HEK293T (cell line): ENCODE data around the gene NCCRP1.

Source experiments
- CTCF ChIA-PET: fragments of 350-600 bp; formaldehyde crosslinking; extraction: SDS; loops from one replicate; lab custom pipeline; 2021; ENCODE audit warnings: antibody characterized with exemption, inconsistent platforms; lab: Yijun Ruan, JAX
- POLR2A ChIA-PET: fragments of 350-600 bp; formaldehyde crosslinking; extraction: SDS; loops from one replicate; lab custom pipeline; 2020; ENCODE audit warnings: antibody characterized with exemption, inconsistent platforms; lab: Yijun Ruan, JAX
- DNase-seq: peaks from one replicate; pipeline ENCODE4 v3.0.0; 2012; ENCODE audit warnings: mixed read lengths; ENCODE audit errors: extremely low spot score
- ARNT ChIP-seq: fragments of 450-650 bp; IDR thresholded peaks from 2 replicates; pipeline ENCODE4 v1.6.1; 2017; ENCODE audit warnings: mild to moderate bottlenecking
- BHLHE40 ChIP-seq: fragments of 450-650 bp; IDR thresholded peaks from 2 replicates; pipeline ENCODE4 v1.6.1; 2016; ENCODE audit warnings: mild to moderate bottlenecking, moderate library complexity, borderline replicate concordance
- CTBP1 ChIP-seq: fragments of 450-650 bp; IDR thresholded peaks from 2 replicates; pipeline ENCODE4 v1.6.1; 2016; ENCODE audit warnings: borderline replicate concordance
- ELF4 ChIP-seq: fragments of 450-650 bp; IDR thresholded peaks from 2 replicates; pipeline ENCODE4 v1.6.1; 2017; ENCODE audit warnings: antibody characterized with exemption
- FOXA1 ChIP-seq: fragments of 450-650 bp; IDR thresholded peaks from 2 replicates; pipeline ENCODE4 v1.6.1; 2016; ENCODE audit warnings: mild to moderate bottlenecking
- FOXK2 ChIP-seq: fragments of 450-650 bp; IDR thresholded peaks from 2 replicates; pipeline ENCODE4 v1.6.1; 2016; ENCODE audit warnings: mild to moderate bottlenecking
- FOXM1 ChIP-seq: fragments of 450-650 bp; IDR thresholded peaks from 2 replicates; pipeline ENCODE4 v1.6.1; 2017; ENCODE audit warnings: mild to moderate bottlenecking, borderline replicate concordance
- HDGF ChIP-seq: fragments of 450-650 bp; IDR thresholded peaks from 2 replicates; pipeline ENCODE4 v1.6.1; 2017; ENCODE audit warnings: antibody characterized with exemption, borderline replicate concordance
- L3MBTL2 ChIP-seq: fragments of 450-650 bp; conservative IDR thresholded peaks from 2 replicates; pipeline ENCODE4 v1.6.1; 2016; ENCODE audit warnings: mild to moderate bottlenecking
- LEF1 ChIP-seq: fragments of 450-650 bp; IDR thresholded peaks from 2 replicates; pipeline ENCODE4 v1.6.1; 2017; ENCODE audit warnings: mild to moderate bottlenecking, borderline replicate concordance
- NFRKB ChIP-seq: fragments of 450-650 bp; IDR thresholded peaks from 2 replicates; pipeline ENCODE4 v1.6.1; 2016; ENCODE audit warnings: mild to moderate bottlenecking, moderate library complexity
- SP1 ChIP-seq: fragments of 450-650 bp; IDR thresholded peaks from 2 replicates; pipeline ENCODE4 v1.6.1; 2017
- SUZ12 ChIP-seq: fragments of 450-650 bp; IDR thresholded peaks from 2 replicates; pipeline ENCODE4 v1.6.1; 2016; ENCODE audit warnings: mild to moderate bottlenecking
- TARDBP ChIP-seq: fragments of 450-650 bp; IDR thresholded peaks from 2 replicates; pipeline ENCODE4 v1.6.1; 2016
- ZNF384 ChIP-seq: fragments of 450-650 bp; IDR thresholded peaks from 2 replicates; pipeline ENCODE4 v1.6.1; 2016
- TF ChIP-seq, protein P1 (sequence below): fragments of 450-650 bp; IDR thresholded peaks from 2 replicates; pipeline ENCODE4 v1.6.1; 2016

The NCCRP1 gene

GRCh38 chr19:39168258-39169142 lies 28.3 kb upstream of the NCCRP1 start:
- CTCF ChIA-PET, result no interaction called here

GRCh38 chr19:39169143-39169810 lies 27.5 kb upstream of the NCCRP1 start:
- POLR2A ChIA-PET, result no interaction called here
- no peak for TF ChIP-seq L3MBTL2
- no peak for TF ChIP-seq BHLHE40
- TF ChIP-seq, protein P1, sequence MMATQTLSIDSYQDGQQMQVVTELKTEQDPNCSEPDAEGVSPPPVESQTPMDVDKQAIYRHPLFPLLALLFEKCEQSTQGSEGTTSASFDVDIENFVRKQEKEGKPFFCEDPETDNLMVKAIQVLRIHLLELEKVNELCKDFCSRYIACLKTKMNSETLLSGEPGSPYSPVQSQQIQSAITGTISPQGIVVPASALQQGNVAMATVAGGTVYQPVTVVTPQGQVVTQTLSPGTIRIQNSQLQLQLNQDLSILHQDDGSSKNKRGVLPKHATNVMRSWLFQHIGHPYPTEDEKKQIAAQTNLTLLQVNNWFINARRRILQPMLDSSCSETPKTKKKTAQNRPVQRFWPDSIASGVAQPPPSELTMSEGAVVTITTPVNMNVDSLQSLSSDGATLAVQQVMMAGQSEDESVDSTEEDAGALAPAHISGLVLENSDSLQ, result no peak
- TF ChIP-seq LEF1, result no peak
- no peak for TF ChIP-seq CTBP1
- TF ChIP-seq ELF4, result no peak
- no peak for TF ChIP-seq ZNF384
- no peak for TF ChIP-seq FOXM1
- CTCF ChIA-PET, result no interaction called here

More at GRCh38 chr19:39168258-39169142, 28.3 kb upstream of the NCCRP1 start:
- no peak for TF ChIP-seq SP1
- TF ChIP-seq ARNT, result no peak
- TF ChIP-seq ZNF384, result no peak
- TF ChIP-seq HDGF, result no peak
- TF ChIP-seq FOXA1, result no peak
- TF ChIP-seq FOXM1, result no peak
- TF ChIP-seq, protein P1, result no peak
- no peak for TF ChIP-seq SUZ12
- TF ChIP-seq LEF1, result no peak
- no peak for TF ChIP-seq BHLHE40
- no peak for TF ChIP-seq TARDBP
- no peak for TF ChIP-seq L3MBTL2
- TF ChIP-seq ELF4, result no peak
- no peak for TF ChIP-seq FOXK2
- no peak for TF ChIP-seq CTBP1
- no peak for TF ChIP-seq NFRKB
- DNase-seq, result no peak
- POLR2A ChIA-PET, result no interaction called here

GRCh38 chr19:39170386-39171231 lies 26.2 kb upstream of the NCCRP1 start:
- ChIA-PET CTCF (interaction anchor here (0.6 kb wide), 1 partner anchor 43 kb away, joined by 3 read pairs; no protein-coding TSS in a partner anchor), POLR2A (no interaction called here)
- no peak for DNase-seq
- TF ChIP-seq ARNT, result no peak
- TF ChIP-seq LEF1, result no peak
- no peak for TF ChIP-seq ZNF384
- TF ChIP-seq NFRKB, result no peak
- TF ChIP-seq BHLHE40, result no peak
- TF ChIP-seq, protein P1, result no peak
- no peak for TF ChIP-seq L3MBTL2
- no peak for TF ChIP-seq FOXK2
- no peak for TF ChIP-seq FOXA1

More at GRCh38 chr19:39169143-39169810, 27.5 kb upstream of the NCCRP1 start:
- DNase-seq, result no peak

- CTCF ChIA-PET, result no interaction called here
These were observed 25.0 kb upstream of the NCCRP1 start for GRCh38 chr19:39171479-39172465.

More at GRCh38 chr19:39171479-39172465, 25.0 kb upstream of the NCCRP1 start:
- POLR2A ChIA-PET, result no interaction called here
- no peak for DNase-seq
- no peak for TF ChIP-seq L3MBTL2
- TF ChIP-seq TARDBP, result no peak
- no peak for TF ChIP-seq FOXM1
- TF ChIP-seq ARNT, result no peak
- no peak for TF ChIP-seq ELF4
- no peak for TF ChIP-seq LEF1
- TF ChIP-seq, protein P1, result no peak
- TF ChIP-seq SP1, result no peak
